ENCODE measurements around the gene XNDC1N. TPM values are rescaled to one million over a fixed set of nuclear protein-coding genes. Genes with fewer than 3 reads are reported as not detected.

XNDC1N gene
- total RNA-seq, 3 donors from 2014 or later, result 11.7 to 18.0 (median 12.7) TPM

DNA sequence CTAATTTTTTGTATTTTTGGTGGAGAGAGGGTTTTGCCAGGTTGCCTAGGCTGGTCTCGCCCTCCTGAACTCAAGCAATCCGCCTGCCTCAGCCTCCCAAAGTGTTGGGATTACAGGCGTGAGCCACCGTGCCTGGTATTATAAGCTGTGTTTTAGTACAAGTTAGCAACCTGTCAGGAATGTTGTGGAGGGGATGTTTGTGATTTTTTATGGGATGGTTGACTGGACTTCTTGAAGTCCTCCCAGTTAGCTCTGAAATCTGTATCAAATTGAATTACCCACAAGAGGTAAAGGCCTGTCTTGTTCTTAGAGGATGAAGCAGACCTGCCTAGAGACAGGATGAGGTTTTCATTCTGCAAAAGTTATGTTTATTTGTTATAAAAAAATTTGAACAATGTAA lies 36.2 kb upstream of the XNDC1N start:
- DNase-seq (no peak), ATAC-seq (no peak)
- H3K4me3 ChIP-seq, result no peak overlapping the region
- intact Hi-C loops (cut with DNase I, micrococcal nuclease), result no loop called here
- TF ChIP-seq, protein P1, sequence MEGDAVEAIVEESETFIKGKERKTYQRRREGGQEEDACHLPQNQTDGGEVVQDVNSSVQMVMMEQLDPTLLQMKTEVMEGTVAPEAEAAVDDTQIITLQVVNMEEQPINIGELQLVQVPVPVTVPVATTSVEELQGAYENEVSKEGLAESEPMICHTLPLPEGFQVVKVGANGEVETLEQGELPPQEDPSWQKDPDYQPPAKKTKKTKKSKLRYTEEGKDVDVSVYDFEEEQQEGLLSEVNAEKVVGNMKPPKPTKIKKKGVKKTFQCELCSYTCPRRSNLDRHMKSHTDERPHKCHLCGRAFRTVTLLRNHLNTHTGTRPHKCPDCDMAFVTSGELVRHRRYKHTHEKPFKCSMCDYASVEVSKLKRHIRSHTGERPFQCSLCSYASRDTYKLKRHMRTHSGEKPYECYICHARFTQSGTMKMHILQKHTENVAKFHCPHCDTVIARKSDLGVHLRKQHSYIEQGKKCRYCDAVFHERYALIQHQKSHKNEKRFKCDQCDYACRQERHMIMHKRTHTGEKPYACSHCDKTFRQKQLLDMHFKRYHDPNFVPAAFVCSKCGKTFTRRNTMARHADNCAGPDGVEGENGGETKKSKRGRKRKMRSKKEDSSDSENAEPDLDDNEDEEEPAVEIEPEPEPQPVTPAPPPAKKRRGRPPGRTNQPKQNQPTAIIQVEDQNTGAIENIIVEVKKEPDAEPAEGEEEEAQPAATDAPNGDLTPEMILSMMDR (IDR thresholded peaks at IDR 0.05), result no peak
- H3K4me1 ChIP-seq (ENCODE audit: low read depth), result no peaks in the 10 kb centered on the region
- no peaks in the 10 kb centered on the region for H3K9me3 ChIP-seq
- H3K36me3 ChIP-seq (ENCODE audit: low read depth), result no peaks in the 10 kb centered on the region

DNA sequence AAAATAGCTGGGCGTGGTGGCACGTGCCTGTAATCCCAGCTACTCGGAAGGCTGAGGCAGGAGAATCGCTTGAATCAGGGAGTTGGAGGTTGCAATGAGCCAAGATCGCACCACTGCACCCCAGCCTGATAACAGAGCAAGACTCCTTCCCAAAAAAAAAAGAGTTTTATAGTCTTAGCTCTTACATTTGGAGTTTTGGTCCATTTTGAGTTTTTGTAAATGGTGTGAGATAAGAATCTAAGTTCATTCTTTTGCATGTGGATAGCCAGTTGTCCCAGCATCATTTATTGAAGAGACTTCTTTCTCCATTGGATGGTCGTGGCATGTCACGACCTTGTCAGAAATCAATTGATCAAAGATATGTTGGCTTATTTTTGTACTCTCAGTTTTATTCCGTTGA lies 35.1 kb upstream of the XNDC1N start:
- Histone ChIP-seq H3K4me3 (no peak overlapping the region), H3K36me3 (ENCODE audit: low read depth) (no peaks in the 10 kb centered on the region), H3K9me3 (no peaks in the 10 kb centered on the region), H3K4me1 (ENCODE audit: low read depth) (no peaks in the 10 kb centered on the region)
- DNase-seq, result no peak
- TF ChIP-seq, protein P1 (IDR thresholded peaks at IDR 0.05), result no peak
- intact Hi-C loops (cut with DNase I, micrococcal nuclease), result no loop called here
- no peak for ATAC-seq

DNA sequence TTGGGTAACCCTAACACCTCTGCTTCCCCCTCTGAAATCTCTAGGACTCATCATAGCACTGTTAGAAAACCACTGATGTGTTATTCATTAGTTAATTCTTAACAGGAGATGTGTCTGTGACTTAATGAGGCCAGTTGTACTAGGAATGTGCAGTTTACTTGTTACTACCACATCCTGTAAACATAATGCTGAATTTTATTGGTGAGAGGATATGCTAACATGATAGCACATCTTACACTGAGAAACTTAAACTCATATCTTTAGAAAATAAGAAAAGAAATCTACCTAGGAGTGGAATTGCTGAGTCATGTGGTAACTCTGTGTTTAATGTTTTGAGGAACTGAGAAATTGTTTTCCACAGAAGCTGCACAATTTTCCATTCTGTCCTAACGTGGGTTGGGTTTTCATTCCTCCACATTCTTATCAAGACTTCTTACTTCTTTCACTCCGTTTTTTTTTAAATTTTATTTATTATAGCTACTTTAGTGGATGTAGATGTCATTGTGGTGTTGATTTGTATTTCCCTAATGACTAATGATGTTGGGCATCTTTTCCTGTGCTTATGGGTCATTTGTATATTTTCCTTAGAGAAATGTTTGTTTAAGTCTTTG lies 34.1 kb upstream of the XNDC1N start:
- Histone ChIP-seq H3K36me3 (ENCODE audit: low read depth) (no peaks in the 10 kb centered on the region), H3K4me1 (ENCODE audit: low read depth) (no peaks in the 10 kb centered on the region), H3K9me3 (no peaks in the 10 kb centered on the region), H3K4me3 (no peak overlapping the region)
- ATAC-seq (no peak), DNase-seq (no peak)
- intact Hi-C loops (cut with DNase I, micrococcal nuclease), result no loop called here
- TF ChIP-seq, protein P1 (IDR thresholded peaks at IDR 0.05), result no peak

DNA sequence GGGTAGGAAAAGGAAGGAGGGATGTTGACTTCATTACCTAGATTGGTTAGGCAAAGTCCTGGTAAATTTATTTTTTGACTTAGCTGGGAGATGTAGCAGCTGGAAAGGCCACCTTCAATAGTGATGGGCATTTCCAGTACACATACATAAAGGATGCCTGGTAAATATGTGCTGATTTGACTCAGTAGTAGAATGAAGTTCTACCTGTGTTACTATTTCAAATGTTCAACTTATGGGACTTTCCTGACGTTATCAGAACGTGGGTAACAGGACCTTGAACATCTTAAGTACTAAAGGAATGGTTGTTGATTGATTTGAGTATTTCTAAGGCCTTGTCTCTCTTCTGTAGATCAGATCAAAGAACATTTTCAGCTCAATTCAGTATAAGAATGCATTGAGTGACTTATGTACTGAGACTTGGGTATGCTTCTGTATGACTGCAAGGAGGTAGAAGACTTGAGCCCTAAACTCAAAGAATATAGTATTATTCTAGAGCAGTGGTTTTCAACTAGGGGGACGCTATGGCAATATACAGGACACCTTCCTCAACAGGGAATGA lies 27.6 kb upstream of the XNDC1N start:
- Histone ChIP-seq H3K4me1 (ENCODE audit: low read depth) (no peaks in the 10 kb centered on the region), H3K4me3 (no peak overlapping the region), H3K36me3 (ENCODE audit: low read depth) (no peaks in the 10 kb centered on the region), H3K9me3 (no peaks in the 10 kb centered on the region)
- no peak for DNase-seq
- intact Hi-C loops (cut with DNase I, micrococcal nuclease), result no loop called here
- no peak for ATAC-seq
- TF ChIP-seq, protein P1 (IDR thresholded peaks at IDR 0.05), result no peak

DNA sequence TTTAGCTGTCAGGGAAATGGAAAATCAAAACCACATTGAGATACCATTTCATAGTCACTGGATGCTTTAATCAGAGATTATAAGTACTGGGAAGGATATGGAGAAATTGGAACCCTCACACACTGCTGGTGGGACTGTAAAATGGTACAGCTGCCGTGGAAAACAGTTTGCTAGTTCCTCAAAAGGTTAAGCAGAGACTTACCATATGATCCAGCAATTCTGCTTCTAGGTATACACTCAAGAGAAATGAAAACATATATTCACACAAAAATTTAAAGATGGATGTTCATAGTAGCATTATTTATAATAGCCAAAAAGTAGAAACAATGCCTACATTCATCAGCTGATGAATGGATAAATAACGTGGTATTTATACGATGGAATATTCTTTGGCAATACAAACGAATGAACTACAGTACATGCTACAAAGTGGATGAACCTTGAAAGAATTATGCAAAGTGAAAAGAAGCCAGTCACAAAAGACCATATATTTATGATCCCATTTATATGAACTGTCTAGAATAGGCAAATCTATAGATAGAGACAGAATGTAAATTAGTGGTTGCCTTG lies 23.4 kb upstream of the XNDC1N start:
- TF ChIP-seq, protein P1 (IDR thresholded peaks at IDR 0.05), result no peak
- intact Hi-C loops (cut with DNase I, micrococcal nuclease), result no loop called here
- DNase-seq (no peak), ATAC-seq (no peak)
- Histone ChIP-seq H3K4me3 (no peak overlapping the region), H3K4me1 (ENCODE audit: low read depth) (peaks cover 16% of the 10 kb centered on the region), H3K36me3 (ENCODE audit: low read depth) (no peaks in the 10 kb centered on the region), H3K9me3 (no peaks in the 10 kb centered on the region)
